ENCODE data around the gene SIRPB1.
"Not testable (repeated sequence)": the region's sequence is repeated elsewhere in the genome, so short reads cannot be mapped to it uniquely, and the experiment has no call there.

SIRPB1 gene

GRCh38 chr20:1576641-1577040, 43.2 kb downstream of the SIRPB1 start:
- no peaks in the 10 kb centered on the region for H3K9me2 ChIP-seq (replicated peaks; ENCODE audit: insufficient read depth, low read length)
- H3K36me3 ChIP-seq (replicated peaks; ENCODE audit: insufficient read depth, low read length) = no peaks in the 10 kb centered on the region
- H3K4me1 ChIP-seq (ENCODE audit: low read length) = no peaks in the 10 kb centered on the region
- no peak overlapping the region for H3K4me2 ChIP-seq (ENCODE audit: low read depth, low read length)
- TF ChIP-seq EZH2 (optimal IDR thresholded peaks at IDR 0.05; ENCODE audit: low read depth, low read length) = no peak
- no peak for TF ChIP-seq EZH2phosphoT487 (IDR thresholded peaks at IDR 0.05; ENCODE audit: low read length)
- no peak overlapping the region for H3K27ac ChIP-seq (ENCODE audit: low read length)
- H3K9ac ChIP-seq (ENCODE audit: low read length) = no peak overlapping the region
- H3K79me2 ChIP-seq (ENCODE audit: low read length) = no peaks in the 10 kb centered on the region
- DNase-seq = no peak
- H3K9me3 ChIP-seq (replicated peaks; ENCODE audit: insufficient read depth, low read length) = no peaks in the 10 kb centered on the region
- H3K27me3 ChIP-seq (replicated peaks; ENCODE audit: insufficient read depth, low read length) = no peaks in the 10 kb centered on the region
- H3F3A ChIP-seq (ENCODE audit: insufficient read depth, low read length) = no peaks in the 10 kb centered on the region
- H2AFZ ChIP-seq (ENCODE audit: low read length) = no peak overlapping the region
- H4K20me1 ChIP-seq (ENCODE audit: insufficient read depth, low read length) = no peaks in the 10 kb centered on the region
- H3K4me3 ChIP-seq (ENCODE audit: low read length) = no peak overlapping the region

GRCh38 chr20:1576003-1576402, 43.8 kb downstream of the SIRPB1 start:
- H3K4me2 ChIP-seq (ENCODE audit: low read depth, low read length); H3K4me3 ChIP-seq (ENCODE audit: low read length); H4K20me1 ChIP-seq (ENCODE audit: insufficient read depth, low read length); DNase-seq; H3K27me3 ChIP-seq (replicated peaks; ENCODE audit: insufficient read depth, low read length); H3K27ac ChIP-seq (ENCODE audit: low read length); H3K36me3 ChIP-seq (replicated peaks; ENCODE audit: insufficient read depth, low read length); H3F3A ChIP-seq (ENCODE audit: insufficient read depth, low read length); H3K9ac ChIP-seq (ENCODE audit: low read length); H3K79me2 ChIP-seq (ENCODE audit: low read length); H3K4me1 ChIP-seq (ENCODE audit: low read length); H3K9me2 ChIP-seq (replicated peaks; ENCODE audit: insufficient read depth, low read length); H3K9me3 ChIP-seq (replicated peaks; ENCODE audit: insufficient read depth, low read length); H2AFZ ChIP-seq (ENCODE audit: low read length): not testable (repeated sequence)

GRCh38 chr20:1571583-1571982, 48.2 kb downstream of the SIRPB1 start:
- not testable (repeated sequence) for H3K9me2 ChIP-seq (replicated peaks; ENCODE audit: insufficient read depth, low read length); DNase-seq; H3K36me3 ChIP-seq (replicated peaks; ENCODE audit: insufficient read depth, low read length); H3K27ac ChIP-seq (ENCODE audit: low read length); H3K9ac ChIP-seq (ENCODE audit: low read length); H2AFZ ChIP-seq (ENCODE audit: low read length); H4K20me1 ChIP-seq (ENCODE audit: insufficient read depth, low read length); H3F3A ChIP-seq (ENCODE audit: insufficient read depth, low read length); H3K79me2 ChIP-seq (ENCODE audit: low read length); H3K4me1 ChIP-seq (ENCODE audit: low read length); H3K9me3 ChIP-seq (replicated peaks; ENCODE audit: insufficient read depth, low read length); H3K4me2 ChIP-seq (ENCODE audit: low read depth, low read length); H3K4me3 ChIP-seq (ENCODE audit: low read length); H3K27me3 ChIP-seq (replicated peaks; ENCODE audit: insufficient read depth, low read length)

All from MM.1S (cell line).